Activated CD8-positive, alpha-beta memory T cell treated with anti-CD3 and anti-CD28 coated beads for 48 hours (primary cell): ENCODE data around the gene PRPF18.

Experiments used
- DNase-seq, 3 experiments: peaks; one replicate each; pipeline ENCODE4 v3.0.0-alpha.2; 2020; ENCODE audit warnings: low read depth in 2 of 3, low spot score in 2 of 3

PRPF18 gene

DNA sequence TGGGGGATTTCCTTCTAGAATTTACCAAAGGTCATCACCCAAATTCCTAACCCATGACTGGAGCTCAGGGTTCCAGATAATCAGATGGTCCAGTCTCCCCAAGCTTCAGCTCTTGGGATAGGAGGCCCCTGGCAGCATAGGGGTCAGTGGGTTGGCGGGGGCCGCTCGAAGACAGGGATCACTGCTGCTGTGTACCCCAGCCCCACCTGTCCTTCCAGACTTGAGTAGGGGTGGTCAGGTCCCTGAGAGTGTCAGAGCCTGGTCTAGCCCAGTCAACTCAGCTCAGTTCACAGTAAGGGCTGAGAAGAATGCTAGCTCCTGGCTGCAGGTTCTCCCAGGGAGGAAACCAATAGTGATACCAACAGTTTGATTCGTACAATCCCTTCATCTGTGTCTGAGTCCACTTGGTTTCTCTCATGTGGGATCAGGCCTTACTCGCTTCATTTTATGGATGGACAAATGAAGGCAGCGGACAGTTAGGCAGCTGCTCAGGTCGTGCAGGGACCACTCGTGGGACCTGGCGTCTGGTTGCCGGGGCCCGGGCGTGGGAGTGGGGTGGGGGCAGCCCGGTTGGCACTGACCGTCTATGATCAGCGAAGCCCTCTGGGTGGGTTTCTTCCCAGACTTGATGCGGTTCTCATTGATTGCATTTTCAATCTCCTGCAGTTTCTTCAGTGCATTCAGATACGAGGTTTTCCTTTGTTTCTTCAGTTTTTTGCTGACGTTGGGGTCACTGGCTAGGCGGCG, 78.9 kb downstream of the PRPF18 start:
- DNase-seq = no peak

- DNase-seq = no peak
Observed at GRCh38 chr10:13668126-13668525, 81.4 kb downstream of the PRPF18 start.

GRCh38 chr10:13669182-13669855, 82.6 kb downstream of the PRPF18 start:
- DNase-seq = no peak

- DNase-seq = no peak
Observed at GRCh38 chr10:13669901-13670300, 83.1 kb downstream of the PRPF18 start.

DNA sequence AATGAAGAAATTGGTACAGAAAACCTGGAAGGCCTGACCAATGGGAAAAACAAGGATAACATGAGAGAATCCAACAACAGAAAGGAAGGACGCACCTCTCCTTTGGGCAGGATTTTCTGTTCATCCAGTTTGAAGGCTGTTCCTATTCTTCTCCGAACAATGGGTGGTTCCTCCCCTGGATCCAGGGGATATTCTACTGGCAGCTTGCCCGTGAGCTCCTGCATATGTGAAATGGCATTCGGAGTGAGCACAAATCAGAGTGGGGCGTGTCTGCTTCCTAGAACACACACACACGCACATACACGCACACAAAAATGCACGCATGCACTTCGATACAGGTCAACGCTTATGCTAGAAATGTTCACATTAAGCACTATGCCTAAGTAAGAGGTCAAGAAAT, 83.5 kb downstream of the PRPF18 start:
- no peak for DNase-seq

DNA sequence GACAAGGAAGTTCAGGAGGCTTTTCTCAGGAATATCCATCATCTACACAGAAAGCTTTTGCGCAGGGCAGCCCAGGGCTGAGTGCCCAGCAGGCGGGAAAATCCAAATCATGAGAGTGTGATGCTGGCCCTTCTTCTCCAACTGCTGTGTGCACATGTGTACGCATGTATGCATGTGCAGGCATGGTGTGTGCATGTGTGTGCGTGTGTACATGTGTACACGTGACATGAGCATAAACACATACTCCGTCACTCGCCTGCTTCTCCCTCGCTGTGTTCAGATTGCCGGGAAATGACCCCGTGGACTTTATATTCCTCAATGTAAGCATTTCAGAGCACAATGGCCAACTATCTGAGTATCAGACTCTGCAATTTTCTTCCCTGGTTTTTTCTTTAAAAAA, 85.1 kb downstream of the PRPF18 start:
- no peak for DNase-seq

DNA sequence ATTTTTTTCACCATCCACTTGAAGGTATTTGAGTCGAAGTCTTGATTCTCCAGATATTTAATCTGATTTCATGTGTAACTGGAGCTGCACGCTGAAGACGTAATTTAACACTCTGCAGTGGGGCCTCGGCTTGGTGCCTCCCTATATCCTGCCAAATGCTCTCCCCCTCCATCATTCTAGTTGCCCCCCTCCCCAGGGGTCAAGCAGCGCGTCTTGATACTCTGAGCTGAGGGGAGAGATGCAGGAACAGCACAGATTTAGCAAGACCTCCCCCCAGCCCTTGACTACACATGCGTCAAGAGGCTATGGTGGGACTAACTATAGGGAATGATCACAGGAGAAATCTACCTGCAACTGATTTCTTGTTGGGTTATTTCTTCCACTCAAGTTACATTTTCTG, 85.8 kb downstream of the PRPF18 start:
- DNase-seq = no peak

DNA sequence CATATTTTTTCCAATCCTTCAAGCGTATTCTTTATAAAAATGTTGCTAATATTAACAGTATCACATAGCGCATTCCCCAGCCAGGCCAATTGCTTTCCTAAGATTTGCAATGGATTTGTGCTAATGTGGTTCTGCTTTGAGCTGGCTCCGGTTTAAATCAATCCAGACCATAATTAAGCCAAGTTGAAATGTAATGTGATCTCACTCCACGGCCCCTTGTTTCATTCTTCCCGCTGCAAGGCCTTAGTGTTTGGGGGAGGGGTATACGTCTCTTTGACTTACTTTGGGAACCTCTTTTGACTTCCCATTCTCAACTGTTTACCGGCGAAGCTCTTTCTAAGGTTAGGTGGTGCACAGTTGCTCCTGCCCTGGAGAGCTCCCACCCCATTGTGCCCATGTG, 86.4 kb downstream of the PRPF18 start:
- no peak for DNase-seq

- no peak for DNase-seq
Observed at GRCh38 chr10:13674645-13675588, 88.2 kb downstream of the PRPF18 start.

DNA sequence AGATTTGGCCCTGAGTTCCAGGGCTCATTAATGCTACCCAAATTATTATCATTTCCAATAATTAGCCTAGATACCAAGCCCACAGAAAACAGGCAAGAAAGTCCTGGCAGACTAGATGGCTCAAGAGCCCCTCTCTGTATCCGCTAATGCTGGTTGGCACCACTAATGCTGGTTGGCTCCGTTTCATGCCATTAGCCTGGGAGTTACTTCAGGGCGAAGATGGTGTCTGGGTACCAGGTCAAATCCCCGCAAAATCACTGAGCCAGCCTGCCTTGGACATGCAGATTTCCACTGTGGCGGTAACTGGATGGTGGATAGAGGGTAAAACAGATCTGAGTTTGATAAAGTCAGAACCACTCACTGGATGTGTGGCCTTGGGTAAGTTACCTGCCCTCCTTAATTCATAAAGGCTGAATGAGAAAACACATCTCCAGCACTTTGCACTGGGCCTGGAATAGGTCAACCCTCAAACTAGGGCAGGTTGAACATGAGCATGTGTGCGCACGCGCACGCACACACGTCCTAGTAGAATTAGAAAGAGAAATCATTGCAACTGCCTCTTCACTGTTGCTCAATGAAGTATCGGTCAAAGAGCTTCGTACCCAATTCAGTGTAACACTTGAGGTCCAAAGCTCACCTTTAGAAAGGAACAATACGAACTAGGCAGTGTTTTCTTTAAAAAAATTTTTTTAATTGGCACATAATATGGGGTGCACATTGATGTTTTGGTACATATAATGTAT, 91.5 kb downstream of the PRPF18 start:
- DNase-seq = no peak
